Measurements from ENCODE around the gene PCBP3. TPM values are rescaled to one million over a fixed set of nuclear protein-coding genes. Genes with fewer than 3 reads are reported as not detected.

PCBP3 gene
- total RNA-seq, 1 donor from 2014 or later, result 2.5 TPM

DNA sequence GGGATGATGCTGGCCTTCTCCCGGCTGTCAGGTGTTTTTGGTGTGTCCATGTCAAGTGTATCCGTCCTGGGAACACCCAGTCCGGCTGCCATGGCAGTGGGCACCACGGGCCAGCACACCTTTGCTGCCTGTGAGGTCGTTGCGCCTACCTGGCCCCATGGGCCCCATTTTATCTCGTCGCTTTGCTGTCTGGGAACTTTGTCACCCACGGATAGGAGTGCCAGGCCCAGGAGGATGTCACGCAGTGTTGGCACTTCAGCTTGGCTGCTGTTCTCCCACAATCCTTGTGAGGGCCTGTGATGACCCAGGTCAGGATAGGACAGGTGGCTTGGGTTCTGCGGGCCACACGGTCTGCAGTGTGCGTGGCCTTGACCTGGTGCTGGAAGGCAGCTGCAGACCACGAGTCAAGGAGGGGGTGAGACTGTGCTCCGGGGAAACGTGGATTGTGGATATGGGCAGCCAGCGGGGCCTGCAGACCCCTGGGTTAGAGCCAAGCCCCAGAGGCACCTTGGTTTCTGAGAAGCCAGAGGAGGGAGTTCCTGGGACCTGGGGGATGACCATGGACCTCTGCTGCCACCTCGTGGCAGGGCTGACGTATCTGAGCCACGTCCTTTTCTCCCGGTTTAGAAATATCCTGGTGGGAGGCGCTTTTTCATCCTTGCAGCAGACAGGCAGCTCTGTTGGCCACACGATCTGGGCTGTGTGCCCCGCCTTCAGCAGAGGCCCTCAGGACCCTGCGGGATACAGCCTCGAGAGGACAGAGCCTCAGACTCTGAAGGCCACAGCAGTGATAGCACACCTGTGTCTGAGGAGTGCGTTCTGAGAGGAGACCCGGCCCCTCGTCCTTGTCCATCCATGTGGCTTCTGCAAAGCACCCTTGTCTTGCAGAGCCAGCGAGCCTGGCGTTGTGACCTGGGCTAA is 176.9 kb downstream of the PCBP3 start:
- Mint-ChIP-seq H3K4me1 (ENCODE audit: unreplicated experiment) (no peaks in the 10 kb centered on the region), H3K36me3 (ENCODE audit: low read depth, unreplicated experiment) (no peaks in the 10 kb centered on the region)
- TF ChIP-seq, protein P1, sequence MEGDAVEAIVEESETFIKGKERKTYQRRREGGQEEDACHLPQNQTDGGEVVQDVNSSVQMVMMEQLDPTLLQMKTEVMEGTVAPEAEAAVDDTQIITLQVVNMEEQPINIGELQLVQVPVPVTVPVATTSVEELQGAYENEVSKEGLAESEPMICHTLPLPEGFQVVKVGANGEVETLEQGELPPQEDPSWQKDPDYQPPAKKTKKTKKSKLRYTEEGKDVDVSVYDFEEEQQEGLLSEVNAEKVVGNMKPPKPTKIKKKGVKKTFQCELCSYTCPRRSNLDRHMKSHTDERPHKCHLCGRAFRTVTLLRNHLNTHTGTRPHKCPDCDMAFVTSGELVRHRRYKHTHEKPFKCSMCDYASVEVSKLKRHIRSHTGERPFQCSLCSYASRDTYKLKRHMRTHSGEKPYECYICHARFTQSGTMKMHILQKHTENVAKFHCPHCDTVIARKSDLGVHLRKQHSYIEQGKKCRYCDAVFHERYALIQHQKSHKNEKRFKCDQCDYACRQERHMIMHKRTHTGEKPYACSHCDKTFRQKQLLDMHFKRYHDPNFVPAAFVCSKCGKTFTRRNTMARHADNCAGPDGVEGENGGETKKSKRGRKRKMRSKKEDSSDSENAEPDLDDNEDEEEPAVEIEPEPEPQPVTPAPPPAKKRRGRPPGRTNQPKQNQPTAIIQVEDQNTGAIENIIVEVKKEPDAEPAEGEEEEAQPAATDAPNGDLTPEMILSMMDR (IDR thresholded peaks at IDR 0.05; ENCODE audit: unreplicated experiment), result peak; percentile 77

DNA sequence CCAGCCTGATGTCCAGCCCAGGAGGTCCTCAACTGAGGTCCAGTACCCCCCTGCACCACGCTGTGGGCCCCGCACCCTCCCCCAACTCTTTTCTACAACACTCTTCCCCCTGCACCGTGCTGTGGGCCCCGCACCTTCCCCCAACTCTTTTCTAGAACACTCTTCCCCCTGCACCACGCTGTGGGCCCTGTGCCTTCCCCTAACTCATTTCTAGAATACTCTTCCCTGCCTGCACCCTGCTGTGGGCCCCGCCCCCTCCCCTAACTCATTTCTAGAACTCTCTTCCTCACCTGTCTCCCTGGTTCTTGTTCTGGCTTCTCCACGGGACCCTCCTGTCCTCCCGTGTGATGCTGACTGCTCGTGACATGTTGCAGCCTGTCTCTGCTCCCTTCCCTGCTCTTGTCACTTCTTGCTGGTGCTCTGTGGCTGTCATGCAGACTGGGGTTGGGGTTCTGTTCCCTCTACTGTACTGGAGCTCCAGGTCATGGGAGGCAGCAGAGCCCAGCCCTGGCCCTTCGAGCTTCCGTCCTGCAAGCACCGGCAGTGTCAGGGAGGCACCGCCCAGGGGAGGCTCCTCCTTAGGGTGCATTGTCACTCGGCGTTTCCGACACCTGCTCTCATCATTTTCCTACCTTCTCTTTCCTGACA is 177.9 kb downstream of the PCBP3 start:
- no peak overlapping the region for H3K27ac Mint-ChIP-seq (ENCODE audit: unreplicated experiment)
- H3K36me3 Mint-ChIP-seq (ENCODE audit: low read depth, unreplicated experiment), result no peaks in the 10 kb centered on the region
- no peaks in the 10 kb centered on the region for H3K4me1 Mint-ChIP-seq (ENCODE audit: unreplicated experiment)
- no peak for DNase-seq (ENCODE audit: low spot score)
- H3K4me3 Mint-ChIP-seq (ENCODE audit: unreplicated experiment), result no peak overlapping the region
- H3K27me3 Mint-ChIP-seq (ENCODE audit: unreplicated experiment), result peaks cover 3% of the 10 kb centered on the region
- TF ChIP-seq, protein P1 (IDR thresholded peaks at IDR 0.05; ENCODE audit: unreplicated experiment), result no peak
- H3K9me3 Mint-ChIP-seq (ENCODE audit: unreplicated experiment), result no peaks in the 10 kb centered on the region

More for the DNA sequence above, 176.9 kb downstream of the PCBP3 start:
- Mint-ChIP-seq H3K9me3 (ENCODE audit: unreplicated experiment) (no peaks in the 10 kb centered on the region), H3K27ac (ENCODE audit: unreplicated experiment) (no peak overlapping the region), H3K27me3 (ENCODE audit: unreplicated experiment) (peaks cover 3% of the 10 kb centered on the region), H3K4me3 (ENCODE audit: unreplicated experiment) (no peak overlapping the region)
- peak; percentile 86 for DNase-seq (ENCODE audit: low spot score)

- peaks cover 3% of the 10 kb centered on the region for H3K27me3 Mint-ChIP-seq (ENCODE audit: unreplicated experiment)
- H3K9me3 Mint-ChIP-seq (ENCODE audit: unreplicated experiment), result no peaks in the 10 kb centered on the region
- H3K27ac Mint-ChIP-seq (ENCODE audit: unreplicated experiment), result no peak overlapping the region
- H3K36me3 Mint-ChIP-seq (ENCODE audit: low read depth, unreplicated experiment), result no peaks in the 10 kb centered on the region
- no peaks in the 10 kb centered on the region for H3K4me1 Mint-ChIP-seq (ENCODE audit: unreplicated experiment)
- TF ChIP-seq, protein P1 (IDR thresholded peaks at IDR 0.05; ENCODE audit: unreplicated experiment), result no peak
- no peak overlapping the region for H3K4me3 Mint-ChIP-seq (ENCODE audit: unreplicated experiment)
- DNase-seq (ENCODE audit: low spot score), result no peak
Observed at GRCh38 chr21:45821998-45822397, 178.5 kb downstream of the PCBP3 start.

GRCh38 chr21:45822429-45823099 is 179.0 kb downstream of the PCBP3 start:
- H3K27ac Mint-ChIP-seq (ENCODE audit: unreplicated experiment), result no peak overlapping the region
- TF ChIP-seq, protein P1 (IDR thresholded peaks at IDR 0.05; ENCODE audit: unreplicated experiment), result no peak
- peaks cover 3% of the 10 kb centered on the region for H3K27me3 Mint-ChIP-seq (ENCODE audit: unreplicated experiment)
- no peaks in the 10 kb centered on the region for H3K36me3 Mint-ChIP-seq (ENCODE audit: low read depth, unreplicated experiment)
- no peaks in the 10 kb centered on the region for H3K9me3 Mint-ChIP-seq (ENCODE audit: unreplicated experiment)
- no peaks in the 10 kb centered on the region for H3K4me1 Mint-ChIP-seq (ENCODE audit: unreplicated experiment)
- no peak for DNase-seq (ENCODE audit: low spot score)
- H3K4me3 Mint-ChIP-seq (ENCODE audit: unreplicated experiment), result no peak overlapping the region
